Lower lobe of right lung (tissue), 2 donors: ENCODE results near the gene LRP2. TPM values are rescaled to one million over a fixed set of nuclear protein-coding genes. Genes with fewer than 3 reads are reported as not detected.

Experiments used
- ATAC-seq, 2 donors: fragments of 200-7000 bp; cut with Tn5 transposase; one replicate each; pipeline ENCODE4 v1.9.1; 2020 to 2022; ENCODE audit warnings: mild to moderate bottlenecking in 2 of 2, moderate library complexity in 2 of 2
- DNase-seq: peaks from one replicate; pipeline ENCODE4 v3.0.0-alpha.2; 2020
- H3K27ac ChIP-seq: fragments of 200-600 bp; one replicate; pipeline ENCODE4 v1.8.0; 2022
- H3K27me3 ChIP-seq: fragments of 200-600 bp; one replicate; pipeline ENCODE4 v1.8.0; 2022; ENCODE audit warnings: low read depth
- H3K36me3 ChIP-seq: fragments of 200-600 bp; one replicate; pipeline ENCODE4 v1.8.0; 2022; ENCODE audit warnings: mild to moderate bottlenecking
- H3K4me1 ChIP-seq: fragments of 200-600 bp; one replicate; pipeline ENCODE4 v1.8.0; 2022
- H3K4me3 ChIP-seq: fragments of 200-600 bp; one replicate; pipeline ENCODE4 v1.8.0; 2022; ENCODE audit warnings: mild to moderate bottlenecking
- H3K9me3 ChIP-seq: fragments of 200-600 bp; one replicate; pipeline ENCODE4 v1.8.0; 2022
- intact Hi-C: fragments of 100-400 bp; cut with DNase I; formaldehyde crosslinking; loops from one replicate; pipeline ENCODE4 v1.11.0; 2022
- total RNA-seq: library from RNA; stranded (reverse); fragmentation: NEBNext Ultra II Directional; extraction: Animal tissue kit (Norgen Biotek cat#: 25700); gene quantifications from one replicate; pipeline ENCODE4 v1.2.1, GENCODE V29; 2021
- TF ChIP-seq, protein P1 (sequence below): fragments of 200-600 bp; IDR thresholded peaks from one replicate; pipeline ENCODE4 v1.8.0; 2022; ENCODE audit warnings: antibody characterized with exemption, mild to moderate bottlenecking
- donor health status: DM: no; HTN: yes; CAD: no; lungs with severe emphysema.

LRP2 gene
- total RNA-seq, 1 donor from 2014 or later: 47.8 TPM

GRCh38 chr2:169365029-169365480 lies 2.7 kb upstream of the LRP2 start:
- no peak for ATAC-seq
- intact Hi-C loops: no loop called here

GRCh38 chr2:169363560-169364150 lies 1.3 kb upstream of the LRP2 start:
- Histone ChIP-seq H3K4me3 (peak overlapping the region; percentile 63), H3K27me3 (peaks cover 33% of the 10 kb centered on the region), H3K27ac (peak overlapping the region; percentile 6), H3K36me3 (no peaks in the 10 kb centered on the region), H3K9me3 (no peaks in the 10 kb centered on the region), H3K4me1 (peaks cover 35% of the 10 kb centered on the region)
- DNase-seq: peak; percentile 77
- intact Hi-C loops: no loop called here
- TF ChIP-seq, protein P1, sequence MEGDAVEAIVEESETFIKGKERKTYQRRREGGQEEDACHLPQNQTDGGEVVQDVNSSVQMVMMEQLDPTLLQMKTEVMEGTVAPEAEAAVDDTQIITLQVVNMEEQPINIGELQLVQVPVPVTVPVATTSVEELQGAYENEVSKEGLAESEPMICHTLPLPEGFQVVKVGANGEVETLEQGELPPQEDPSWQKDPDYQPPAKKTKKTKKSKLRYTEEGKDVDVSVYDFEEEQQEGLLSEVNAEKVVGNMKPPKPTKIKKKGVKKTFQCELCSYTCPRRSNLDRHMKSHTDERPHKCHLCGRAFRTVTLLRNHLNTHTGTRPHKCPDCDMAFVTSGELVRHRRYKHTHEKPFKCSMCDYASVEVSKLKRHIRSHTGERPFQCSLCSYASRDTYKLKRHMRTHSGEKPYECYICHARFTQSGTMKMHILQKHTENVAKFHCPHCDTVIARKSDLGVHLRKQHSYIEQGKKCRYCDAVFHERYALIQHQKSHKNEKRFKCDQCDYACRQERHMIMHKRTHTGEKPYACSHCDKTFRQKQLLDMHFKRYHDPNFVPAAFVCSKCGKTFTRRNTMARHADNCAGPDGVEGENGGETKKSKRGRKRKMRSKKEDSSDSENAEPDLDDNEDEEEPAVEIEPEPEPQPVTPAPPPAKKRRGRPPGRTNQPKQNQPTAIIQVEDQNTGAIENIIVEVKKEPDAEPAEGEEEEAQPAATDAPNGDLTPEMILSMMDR: no peak
- ATAC-seq: peak; percentile 71 to 78

More at GRCh38 chr2:169365029-169365480, 2.7 kb upstream of the LRP2 start:
- TF ChIP-seq, protein P1: no peak
- Histone ChIP-seq H3K27me3 (peaks cover 33% of the 10 kb centered on the region), H3K27ac (no peak overlapping the region), H3K4me1 (peaks cover 35% of the 10 kb centered on the region), H3K9me3 (no peaks in the 10 kb centered on the region), H3K4me3 (peak overlapping the region; percentile 63), H3K36me3 (no peaks in the 10 kb centered on the region)
- DNase-seq: no peak

DNA sequence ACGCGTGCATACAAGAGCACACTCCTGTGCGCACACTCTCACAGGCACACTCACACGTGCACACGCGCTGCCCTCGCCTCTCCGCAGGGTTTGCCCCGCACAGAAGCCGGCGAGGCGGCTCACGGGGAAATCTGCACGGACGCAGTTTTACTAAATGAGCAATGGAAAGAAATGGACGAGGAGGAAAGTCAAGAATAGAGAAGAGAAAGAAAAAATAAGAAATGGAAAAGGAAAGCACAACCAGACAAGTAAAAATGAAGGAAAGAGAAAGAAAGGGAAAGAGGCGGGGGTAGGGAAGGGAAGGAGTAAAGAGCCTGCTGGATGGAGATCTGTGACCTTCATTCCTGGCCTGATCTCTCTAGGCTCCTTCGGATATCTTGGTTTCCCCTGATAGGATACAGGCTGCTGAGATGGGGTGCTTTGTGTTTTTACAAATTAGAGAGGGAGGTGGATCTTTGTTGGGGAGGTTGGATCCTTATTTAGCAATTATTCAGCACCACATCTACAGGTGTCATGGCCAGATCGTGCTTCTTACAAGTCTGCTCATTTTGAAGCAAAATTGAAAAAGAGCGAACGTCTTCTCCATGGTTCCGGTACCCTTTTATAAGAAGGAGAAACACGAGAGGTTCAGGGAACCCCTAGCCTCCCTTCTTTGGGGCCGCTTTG lies 693 bp upstream of the LRP2 start:
- H3K4me3 ChIP-seq: peak overlapping the region; percentile 63
- H3K27me3 ChIP-seq: peaks cover 33% of the 10 kb centered on the region
- DNase-seq: no peak
- intact Hi-C loops: no loop called here
- no peaks in the 10 kb centered on the region for H3K36me3 ChIP-seq
- TF ChIP-seq, protein P1: no peak
- no peak overlapping the region for H3K27ac ChIP-seq
- peak in 1 of 2 donors; percentile 2 for ATAC-seq
- peaks cover 35% of the 10 kb centered on the region for H3K4me1 ChIP-seq
- no peaks in the 10 kb centered on the region for H3K9me3 ChIP-seq

DNA sequence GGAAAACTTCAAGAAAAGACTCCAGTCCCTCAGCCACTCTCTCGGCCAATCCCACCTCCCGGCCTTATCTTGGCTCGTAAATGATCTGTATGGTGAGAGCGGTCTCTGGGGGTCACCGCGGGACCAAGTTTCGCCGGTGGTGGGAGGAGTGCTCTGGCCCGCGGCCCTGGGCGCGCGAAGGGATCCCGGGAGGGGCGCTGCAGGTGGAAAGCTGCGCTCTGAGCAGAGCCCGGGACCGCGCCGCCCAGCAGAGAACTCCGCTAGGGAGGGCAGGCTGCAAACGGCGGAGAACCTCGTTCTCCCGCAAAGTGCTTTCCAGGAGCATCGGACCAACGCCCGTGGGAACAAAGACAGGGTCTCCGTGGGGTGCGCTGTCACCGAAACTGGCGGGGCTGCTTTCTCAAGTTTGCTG lies 622 bp downstream of the LRP2 start:
- no peak overlapping the region for H3K27ac ChIP-seq
- H3K27me3 ChIP-seq: peaks cover 33% of the 10 kb centered on the region
- H3K36me3 ChIP-seq: no peaks in the 10 kb centered on the region
- ATAC-seq: peak; percentile 55 to 62
- peak overlapping the region; percentile 63 for H3K4me3 ChIP-seq
- intact Hi-C loops: no loop called here
- H3K4me1 ChIP-seq: peaks cover 35% of the 10 kb centered on the region
- TF ChIP-seq, protein P1: no peak
- DNase-seq: peak; percentile 57
- H3K9me3 ChIP-seq: no peaks in the 10 kb centered on the region

GRCh38 chr2:169360984-169361705 lies 1.2 kb downstream of the LRP2 start:
- DNase-seq: peak; percentile 33
- H3K4me1 ChIP-seq: peaks cover 35% of the 10 kb centered on the region
- no peaks in the 10 kb centered on the region for H3K36me3 ChIP-seq
- TF ChIP-seq, protein P1: no peak
- no peaks in the 10 kb centered on the region for H3K9me3 ChIP-seq
- ATAC-seq: no peak
- peaks cover 33% of the 10 kb centered on the region for H3K27me3 ChIP-seq
- H3K27ac ChIP-seq: no peak overlapping the region
- intact Hi-C loops: no loop called here
- H3K4me3 ChIP-seq: peak overlapping the region; percentile 63
